IPS-20b (cell line): ENCODE data around the gene FANCC.

Experiments used
- H3K27ac ChIP-seq: one replicate; pipeline ENCODE4 v1.5.1; 2013; ENCODE audit warnings: low read length
- H3K27me3 ChIP-seq: 2 replicates; pipeline ENCODE4 v1.6.1; 2013; ENCODE audit warnings: mild to moderate bottlenecking, low read length, inconsistent platforms; ENCODE audit not compliant: insufficient read depth
- H3K36me3 ChIP-seq: 2 replicates; pipeline ENCODE4 v1.6.1; 2013; ENCODE audit warnings: low read depth, mild to moderate bottlenecking, inconsistent platforms, low read length, moderate library complexity; ENCODE audit not compliant: insufficient read depth
- H3K4me1 ChIP-seq: 2 replicates; pipeline ENCODE4 v1.6.1; 2013; ENCODE audit warnings: mild to moderate bottlenecking, control low read depth, inconsistent platforms, low read length, moderate library complexity; ENCODE audit not compliant: insufficient read depth
- H3K4me3 ChIP-seq: 2 replicates; pipeline ENCODE4 v1.5.1; 2013; ENCODE audit warnings: mild to moderate bottlenecking, low read length, inconsistent platforms
- H3K9ac ChIP-seq: 2 replicates; pipeline ENCODE4 v1.6.1; 2013; ENCODE audit warnings: low read depth, mild to moderate bottlenecking, inconsistent platforms, low read length, moderate library complexity
- H3K9me3 ChIP-seq: 2 replicates; pipeline ENCODE4 v1.6.1; 2013; ENCODE audit warnings: mild to moderate bottlenecking, low read depth, low read length, inconsistent platforms; ENCODE audit not compliant: insufficient read depth

FANCC gene

GRCh38 chr9:95090871-95091577, 226.5 kb downstream of the FANCC start:
- Histone ChIP-seq H3K27me3 (no peaks in the 10 kb centered on the region), H3K9me3 (no peaks in the 10 kb centered on the region), H3K36me3 (no peaks in the 10 kb centered on the region), H3K9ac (no peak overlapping the region), H3K27ac (no peak overlapping the region), H3K4me1 (peaks cover 10% of the 10 kb centered on the region), H3K4me3 (no peak overlapping the region)

- peaks cover 10% of the 10 kb centered on the region for H3K4me1 ChIP-seq
- no peak overlapping the region for H3K4me3 ChIP-seq
- no peak overlapping the region for H3K27ac ChIP-seq
- H3K36me3 ChIP-seq = no peaks in the 10 kb centered on the region
- H3K27me3 ChIP-seq = no peaks in the 10 kb centered on the region
- H3K9ac ChIP-seq = no peak overlapping the region
- H3K9me3 ChIP-seq = no peaks in the 10 kb centered on the region
Measured at GRCh38 chr9:95090023-95090791, 227.3 kb downstream of the FANCC start.

- Histone ChIP-seq H3K9me3 (no peaks in the 10 kb centered on the region), H3K27me3 (no peaks in the 10 kb centered on the region), H3K27ac (no peak overlapping the region), H3K9ac (no peak overlapping the region), H3K4me1 (peaks cover 10% of the 10 kb centered on the region), H3K36me3 (no peaks in the 10 kb centered on the region), H3K4me3 (no peak overlapping the region)
Measured at GRCh38 chr9:95089257-95090022, 228.1 kb downstream of the FANCC start.

GRCh38 chr9:95088421-95089161, 228.9 kb downstream of the FANCC start:
- Histone ChIP-seq H3K9me3 (no peaks in the 10 kb centered on the region), H3K27ac (no peak overlapping the region), H3K4me3 (no peak overlapping the region), H3K9ac (no peak overlapping the region), H3K36me3 (0 out of 2 replicates have a peak, but pooled peaks cover 2% of the 10 kb centered on the region), H3K27me3 (no peaks in the 10 kb centered on the region), H3K4me1 (peaks cover 7% of the 10 kb centered on the region)

GRCh38 chr9:95087659-95088242, 229.8 kb downstream of the FANCC start:
- no peak overlapping the region for H3K27ac ChIP-seq
- H3K9me3 ChIP-seq = no peaks in the 10 kb centered on the region
- no peaks in the 10 kb centered on the region for H3K27me3 ChIP-seq
- H3K4me1 ChIP-seq = peaks cover 3% of the 10 kb centered on the region; the same call in 1 of the 2 replicates
- 0 out of 2 replicates have a peak, but pooled peaks cover 6% of the 10 kb centered on the region for H3K36me3 ChIP-seq
- no peak overlapping the region for H3K4me3 ChIP-seq
- no peak overlapping the region for H3K9ac ChIP-seq

- Histone ChIP-seq H3K4me1 (no peaks in the 10 kb centered on the region; the same call in 1 of the 2 replicates), H3K36me3 (0 out of 2 replicates have a peak, but pooled peaks cover 6% of the 10 kb centered on the region), H3K4me3 (no peak overlapping the region), H3K27ac (no peak overlapping the region), H3K27me3 (no peaks in the 10 kb centered on the region), H3K9me3 (no peaks in the 10 kb centered on the region), H3K9ac (no peak overlapping the region)
Measured at GRCh38 chr9:95086564-95086955, 230.9 kb downstream of the FANCC start.

- no peak overlapping the region for H3K27ac ChIP-seq
- H3K9me3 ChIP-seq = no peaks in the 10 kb centered on the region
- H3K36me3 ChIP-seq = 0 out of 2 replicates have a peak, but pooled peaks cover 6% of the 10 kb centered on the region
- H3K9ac ChIP-seq = no peak overlapping the region
- no peaks in the 10 kb centered on the region; the same call in 1 of the 2 replicates for H3K4me1 ChIP-seq
- no peak overlapping the region for H3K4me3 ChIP-seq
- H3K27me3 ChIP-seq = no peaks in the 10 kb centered on the region
Measured at GRCh38 chr9:95085861-95086563, 231.5 kb downstream of the FANCC start.

- Histone ChIP-seq H3K36me3 (0 out of 2 replicates have a peak, but pooled peaks cover 6% of the 10 kb centered on the region), H3K9me3 (no peaks in the 10 kb centered on the region), H3K4me3 (no peak overlapping the region), H3K27me3 (no peaks in the 10 kb centered on the region), H3K9ac (no peak overlapping the region), H3K27ac (no peak overlapping the region), H3K4me1 (no peaks in the 10 kb centered on the region)
Measured at GRCh38 chr9:95085036-95085770, 232.3 kb downstream of the FANCC start.

GRCh38 chr9:95084254-95084934, 233.1 kb downstream of the FANCC start:
- H3K27me3 ChIP-seq = no peaks in the 10 kb centered on the region
- no peaks in the 10 kb centered on the region for H3K9me3 ChIP-seq
- peaks cover 1% of the 10 kb centered on the region for H3K4me1 ChIP-seq
- no peak overlapping the region for H3K9ac ChIP-seq
- H3K36me3 ChIP-seq = 0 out of 2 replicates have a peak, but pooled peaks cover 6% of the 10 kb centered on the region
- no peak overlapping the region for H3K4me3 ChIP-seq
- H3K27ac ChIP-seq = no peak overlapping the region
